HCT116 (cell line): Measurements from ENCODE around the gene LACTB.

Experiments
- CTCF ChIP-seq, 3 experiments: fragments of 200-600 bp in 1 of 3; sonication (generic) in 1 of 3; IDR thresholded peaks in 2 of 3; conservative IDR thresholded peaks in 1 of 3; 2 replicates each; pipeline ENCODE4 v1.5.1; 2012 to 2017; ENCODE audit warnings: low read depth in 2 of 3, low read length in 2 of 3, antibody characterized with exemption in 1 of 3, borderline replicate concordance in 1 of 3, control low read depth in 1 of 3, mild to moderate bottlenecking in 1 of 3, mixed read lengths in 1 of 3, mixed run types in 1 of 3, moderate library complexity in 1 of 3; ENCODE audit not compliant: insufficient read depth in 1 of 3
- EGR1 ChIP-seq: IDR thresholded peaks from 2 replicates; pipeline ENCODE4 v1.6.1; 2012; ENCODE audit warnings: low read depth
- MAX ChIP-seq: IDR thresholded peaks from 2 replicates; pipeline ENCODE4 v1.6.1; 2012
- POLR2AphosphoS5 ChIP-seq: IDR thresholded peaks from 2 replicates; pipeline ENCODE4 v1.6.1; 2011; ENCODE audit warnings: mild to moderate bottlenecking, low read depth, low read length, moderate library complexity

- TF ChIP-seq CTCF (IDR thresholded peaks at IDR 0.05 in 2 of 3, conservative IDR thresholded peaks at IDR 0.05 in 1 of 3; ENCODE audit: borderline replicate concordance in 1 of 3, insufficient read depth in 1 of 3, low read depth in 2 of 3, low read length in 2 of 3) (no peak), MAX (no peak), EGR1 (no peak), POLR2AphosphoS5 (no peak)
Observed at GRCh38 chr15:63072023-63072650, 49.5 kb upstream of the LACTB start.
